OCI-LY3 (cell line): ENCODE data around the gene NR5A1.

Experiments used
- H2AFZ ChIP-seq: fragments of 200-600, 300-600 bp; shearing (Covaris generic); 2 replicates; pipeline ENCODE4 v1.6.0; 2014; ENCODE audit warnings: antibody characterized with exemption, low read depth, low read length
- H3K27ac ChIP-seq: fragments of 200-600, 300-600 bp; sonication (generic); 2 replicates; pipeline ENCODE4 v1.5.1; 2014; ENCODE audit warnings: mild to moderate bottlenecking, low read length, moderate library complexity, mixed read lengths
- H3K27me3 ChIP-seq: fragments of 200-600, 300-600 bp; sonication (generic); 2 replicates; pipeline ENCODE4 v1.6.1; 2014; ENCODE audit warnings: low read depth, low read length, mixed read lengths
- H3K36me3 ChIP-seq: fragments of 200-600, 300-600 bp; sonication (generic); replicated peaks from 2 replicates; pipeline ENCODE3; 2014; ENCODE audit warnings: low read depth, low read length, mixed read lengths
- H3K4me1 ChIP-seq: fragments of 300-600, 200-600 bp; sonication (generic); 2 replicates; pipeline ENCODE4 v1.6.1; 2014; ENCODE audit warnings: low read length, mixed read lengths
- H3K4me2 ChIP-seq: fragments of 200-600, 300-600 bp; sonication (generic); 2 replicates; pipeline ENCODE4 v1.6.1; 2014; ENCODE audit warnings: low read length, mixed read lengths
- H3K4me3 ChIP-seq: fragments of 300-600, 200-600 bp; sonication (generic); 2 replicates; pipeline ENCODE4 v1.5.1; 2014; ENCODE audit warnings: antibody characterized with exemption, mild to moderate bottlenecking, low read length, moderate library complexity
- H3K79me2 ChIP-seq: fragments of 300-600, 200-600 bp; shearing (Covaris generic); 2 replicates; pipeline ENCODE4 v1.6.1; 2014; ENCODE audit warnings: mild to moderate bottlenecking, low read length, mixed read lengths
- H3K9ac ChIP-seq: fragments of 300-600, 200-600 bp; shearing (Covaris generic); 2 replicates; pipeline ENCODE4 v1.6.0; 2014; ENCODE audit warnings: mild to moderate bottlenecking, low read length, moderate library complexity
- H3K9me3 ChIP-seq: fragments of 200-600, 300-600 bp; shearing (Covaris generic); 2 replicates; pipeline ENCODE4 v1.6.1; 2014; ENCODE audit warnings: low read length, mixed read lengths; ENCODE audit not compliant: insufficient read depth
- H4K20me1 ChIP-seq: fragments of 200-600, 300-600 bp; sonication (generic); 2 replicates; pipeline ENCODE4 v1.6.1; 2016; ENCODE audit warnings: low read length, mixed read lengths; ENCODE audit not compliant: insufficient read depth
- EZH2phosphoT487 ChIP-seq: fragments of 200-600 bp; shearing (Covaris generic); IDR thresholded peaks from 2 replicates; pipeline ENCODE4 v1.6.1; 2018; ENCODE audit warnings: antibody characterized with exemption, mixed run types, low read depth
- TF ChIP-seq, protein P1 (sequence below): fragments of 200-600, 300-600 bp; sonication (generic); IDR thresholded peaks from 2 replicates; pipeline ENCODE4 v1.5.1; 2014; ENCODE audit warnings: antibody characterized with exemption, low read length, low read depth

Gene NR5A1

GRCh38 chr9:124479947-124480620 is 27.1 kb downstream of the NR5A1 start:
- no peaks in the 10 kb centered on the region for H3K9me3 ChIP-seq
- no peak overlapping the region for H3K27ac ChIP-seq
- H3K36me3 ChIP-seq = no peaks in the 10 kb centered on the region
- peak overlapping the region; percentile 13; the same call in 1 of the 2 replicates for H3K9ac ChIP-seq
- H2AFZ ChIP-seq = peak overlapping the region; percentile 96
- H3K4me3 ChIP-seq = peak overlapping the region; percentile 31; the same call in 1 of the 2 replicates
- H3K4me1 ChIP-seq = peaks cover 14% of the 10 kb centered on the region
- H3K4me2 ChIP-seq = peak overlapping the region; percentile 67
- TF ChIP-seq EZH2phosphoT487 = no peak
- TF ChIP-seq, protein P1, sequence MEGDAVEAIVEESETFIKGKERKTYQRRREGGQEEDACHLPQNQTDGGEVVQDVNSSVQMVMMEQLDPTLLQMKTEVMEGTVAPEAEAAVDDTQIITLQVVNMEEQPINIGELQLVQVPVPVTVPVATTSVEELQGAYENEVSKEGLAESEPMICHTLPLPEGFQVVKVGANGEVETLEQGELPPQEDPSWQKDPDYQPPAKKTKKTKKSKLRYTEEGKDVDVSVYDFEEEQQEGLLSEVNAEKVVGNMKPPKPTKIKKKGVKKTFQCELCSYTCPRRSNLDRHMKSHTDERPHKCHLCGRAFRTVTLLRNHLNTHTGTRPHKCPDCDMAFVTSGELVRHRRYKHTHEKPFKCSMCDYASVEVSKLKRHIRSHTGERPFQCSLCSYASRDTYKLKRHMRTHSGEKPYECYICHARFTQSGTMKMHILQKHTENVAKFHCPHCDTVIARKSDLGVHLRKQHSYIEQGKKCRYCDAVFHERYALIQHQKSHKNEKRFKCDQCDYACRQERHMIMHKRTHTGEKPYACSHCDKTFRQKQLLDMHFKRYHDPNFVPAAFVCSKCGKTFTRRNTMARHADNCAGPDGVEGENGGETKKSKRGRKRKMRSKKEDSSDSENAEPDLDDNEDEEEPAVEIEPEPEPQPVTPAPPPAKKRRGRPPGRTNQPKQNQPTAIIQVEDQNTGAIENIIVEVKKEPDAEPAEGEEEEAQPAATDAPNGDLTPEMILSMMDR = no peak
- no peaks in the 10 kb centered on the region for H3K27me3 ChIP-seq
- H3K79me2 ChIP-seq = no peaks in the 10 kb centered on the region
- H4K20me1 ChIP-seq = no peaks in the 10 kb centered on the region

- Histone ChIP-seq H3K4me3 (no peak overlapping the region), H3K9me3 (no peaks in the 10 kb centered on the region), H3K9ac (no peak overlapping the region), H3K27me3 (no peaks in the 10 kb centered on the region), H3K4me1 (peaks cover 14% of the 10 kb centered on the region), H4K20me1 (no peaks in the 10 kb centered on the region), H3K4me2 (no peak overlapping the region), H3K79me2 (no peaks in the 10 kb centered on the region), H2AFZ (no peak overlapping the region), H3K36me3 (no peaks in the 10 kb centered on the region), H3K27ac (no peak overlapping the region)
- TF ChIP-seq EZH2phosphoT487 = no peak
- TF ChIP-seq, protein P1 = no peak
Observed at GRCh38 chr9:124479371-124479770, 27.8 kb downstream of the NR5A1 start.

GRCh38 chr9:124478354-124478753 is 28.8 kb downstream of the NR5A1 start:
- Histone ChIP-seq H3K79me2 (no peaks in the 10 kb centered on the region), H3K4me2 (no peak overlapping the region), H2AFZ (no peak overlapping the region), H4K20me1 (no peaks in the 10 kb centered on the region), H3K27me3 (no peaks in the 10 kb centered on the region), H3K27ac (no peak overlapping the region), H3K9ac (no peak overlapping the region), H3K36me3 (no peaks in the 10 kb centered on the region), H3K9me3 (no peaks in the 10 kb centered on the region), H3K4me1 (peaks cover 14% of the 10 kb centered on the region), H3K4me3 (no peak overlapping the region)
- TF ChIP-seq EZH2phosphoT487 = no peak
- TF ChIP-seq, protein P1 = no peak

DNA sequence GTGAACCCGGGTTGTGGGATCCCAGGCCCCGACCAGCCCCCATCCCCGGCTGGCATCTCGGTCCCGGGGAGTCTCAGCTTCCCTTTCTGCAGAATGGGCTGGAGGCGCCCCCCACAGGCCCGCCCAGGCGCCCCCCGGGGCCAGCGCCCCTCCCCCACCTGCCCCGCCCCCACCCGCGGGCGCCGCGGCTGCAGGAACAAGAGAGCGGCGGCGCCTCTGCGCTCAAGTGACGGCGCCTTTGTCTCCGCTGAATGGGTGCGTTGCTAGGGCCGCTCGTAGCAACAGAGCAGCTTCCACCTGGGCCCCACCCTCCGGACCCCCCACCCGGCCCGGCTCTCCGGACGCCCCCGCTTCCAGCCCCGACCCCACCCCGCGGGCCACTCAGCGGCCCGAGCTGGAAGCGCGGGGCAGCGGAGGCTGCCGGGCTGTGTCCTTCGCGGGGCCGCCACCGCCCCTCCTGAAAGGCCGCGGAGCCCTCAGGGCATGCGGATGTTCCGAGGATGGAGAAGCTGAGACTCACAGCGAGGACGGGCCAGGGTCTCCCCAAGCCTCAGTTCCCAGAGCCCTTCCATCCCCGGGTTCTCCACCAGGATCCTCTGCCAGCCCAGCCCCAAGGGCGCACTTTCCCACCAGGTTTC is 29.4 kb downstream of the NR5A1 start:
- H3K79me2 ChIP-seq = no peaks in the 10 kb centered on the region
- no peaks in the 10 kb centered on the region for H3K27me3 ChIP-seq
- H3K4me2 ChIP-seq = no peak overlapping the region
- H3K9me3 ChIP-seq = no peaks in the 10 kb centered on the region
- no peak overlapping the region for H3K9ac ChIP-seq
- H3K4me1 ChIP-seq = peaks cover 14% of the 10 kb centered on the region
- no peak overlapping the region for H3K4me3 ChIP-seq
- no peak for TF ChIP-seq EZH2phosphoT487
- TF ChIP-seq, protein P1 = no peak
- H2AFZ ChIP-seq = no peak overlapping the region
- no peak overlapping the region for H3K27ac ChIP-seq
- H3K36me3 ChIP-seq = no peaks in the 10 kb centered on the region
- H4K20me1 ChIP-seq = no peaks in the 10 kb centered on the region
